Measurements from ENCODE around the gene P2RY1. TPM values are rescaled to one million over a fixed set of nuclear protein-coding genes. Genes with fewer than 3 reads are reported as not detected.

The P2RY1 gene
- not detected in 2 replicates for total RNA-seq (2014; rRNA removed; shearing (Covaris generic); ENCODE audit: low replicate concordance)

- H3K27me3 ChIP-seq = peaks cover 47% of the 10 kb centered on the region
- H3K36me3 ChIP-seq = no peaks in the 10 kb centered on the region
- no peaks in the 10 kb centered on the region for H3K9me3 ChIP-seq
- peak; percentile 74 for DNase-seq
- H3K4me3 ChIP-seq = peak within 1 kb of the TSS; percentile 58
Observed at GRCh38 chr3:152834776-152835600, at the start of gene P2RY1. P2RY1 (plus strand) TSS chr3:152835131; CDS start chr3:152835783, 652 bp downstream.

DNA sequence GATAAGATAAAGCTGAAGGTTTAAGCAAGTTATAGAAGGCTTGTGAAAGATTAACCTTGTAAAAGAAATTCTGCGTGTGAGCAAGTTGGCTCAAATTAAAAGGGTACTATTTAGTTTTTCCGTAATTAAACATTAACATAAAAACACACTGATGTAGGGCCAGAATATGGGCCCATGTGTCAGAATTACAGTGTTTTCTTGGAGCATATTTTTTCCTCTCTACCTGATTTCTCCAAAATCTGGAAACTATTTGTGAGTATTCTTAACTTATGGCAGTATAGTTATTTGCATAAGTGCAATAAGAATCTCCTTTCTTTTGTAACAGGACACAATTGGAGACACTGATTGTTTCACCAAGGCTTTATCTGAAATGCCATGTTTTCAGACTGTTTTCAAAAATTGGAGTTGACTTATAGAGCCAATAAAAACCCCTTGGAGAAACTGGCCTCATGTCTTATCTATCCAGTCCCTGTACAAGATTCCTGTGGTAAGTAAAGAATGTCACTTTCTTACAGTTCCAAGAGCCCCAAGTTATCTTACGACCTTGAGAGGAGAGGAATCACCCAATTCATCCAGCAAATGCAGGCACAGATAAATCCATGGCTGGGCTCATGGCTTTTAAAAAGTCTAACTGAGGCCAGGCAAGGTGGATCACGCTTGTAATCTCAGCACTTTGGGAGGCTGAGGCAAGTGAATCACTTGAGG lies 47.8 kb upstream of the P2RY1 start:
- no peaks in the 10 kb centered on the region for H3K27me3 ChIP-seq
- no peak for DNase-seq

GRCh38 chr3:152790651-152791387 lies 44.1 kb upstream of the P2RY1 start:
- H3K4me3 ChIP-seq = no peak overlapping the region
- no peak for DNase-seq
- H3K9me3 ChIP-seq = no peaks in the 10 kb centered on the region
- H3K27me3 ChIP-seq = peaks cover 2% of the 10 kb centered on the region; the same call in 1 of the 2 replicates
- H3K36me3 ChIP-seq = no peaks in the 10 kb centered on the region

More for the DNA sequence above, 47.8 kb upstream of the P2RY1 start:
- H3K9me3 ChIP-seq = no peaks in the 10 kb centered on the region
- no peaks in the 10 kb centered on the region for H3K36me3 ChIP-seq
- no peak overlapping the region for H3K4me3 ChIP-seq

DNA sequence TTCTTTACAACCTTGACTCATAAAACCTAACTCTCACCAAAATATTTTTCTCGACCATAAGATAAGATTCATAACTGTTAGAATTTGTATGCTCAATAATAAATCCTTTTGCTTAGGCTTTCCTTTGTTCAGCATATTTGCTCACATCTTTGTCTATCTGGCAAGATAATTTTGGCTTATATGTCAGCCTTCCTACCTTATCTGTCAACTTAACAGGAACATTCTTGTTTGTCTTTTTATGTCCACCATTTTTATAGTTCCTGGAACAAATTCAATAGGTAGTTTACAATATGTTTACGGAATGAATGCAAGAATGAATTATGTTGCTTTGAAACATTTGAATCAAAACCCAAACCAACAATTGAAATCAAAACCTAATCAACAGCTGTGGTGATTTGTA lies 41.0 kb upstream of the P2RY1 start:
- H3K9me3 ChIP-seq = no peaks in the 10 kb centered on the region
- H3K4me3 ChIP-seq = no peak overlapping the region
- no peak for DNase-seq
- no peaks in the 10 kb centered on the region for H3K36me3 ChIP-seq
- peaks cover 2% of the 10 kb centered on the region; the same call in 1 of the 2 replicates for H3K27me3 ChIP-seq

GRCh38 chr3:152797751-152798432 lies 37.0 kb upstream of the P2RY1 start:
- H3K27me3 ChIP-seq = peaks cover 4% of the 10 kb centered on the region; the same call in 1 of the 2 replicates
- no peaks in the 10 kb centered on the region for H3K36me3 ChIP-seq
- DNase-seq = no peak
- H3K9me3 ChIP-seq = no peaks in the 10 kb centered on the region
- H3K4me3 ChIP-seq = no peak overlapping the region

DNA sequence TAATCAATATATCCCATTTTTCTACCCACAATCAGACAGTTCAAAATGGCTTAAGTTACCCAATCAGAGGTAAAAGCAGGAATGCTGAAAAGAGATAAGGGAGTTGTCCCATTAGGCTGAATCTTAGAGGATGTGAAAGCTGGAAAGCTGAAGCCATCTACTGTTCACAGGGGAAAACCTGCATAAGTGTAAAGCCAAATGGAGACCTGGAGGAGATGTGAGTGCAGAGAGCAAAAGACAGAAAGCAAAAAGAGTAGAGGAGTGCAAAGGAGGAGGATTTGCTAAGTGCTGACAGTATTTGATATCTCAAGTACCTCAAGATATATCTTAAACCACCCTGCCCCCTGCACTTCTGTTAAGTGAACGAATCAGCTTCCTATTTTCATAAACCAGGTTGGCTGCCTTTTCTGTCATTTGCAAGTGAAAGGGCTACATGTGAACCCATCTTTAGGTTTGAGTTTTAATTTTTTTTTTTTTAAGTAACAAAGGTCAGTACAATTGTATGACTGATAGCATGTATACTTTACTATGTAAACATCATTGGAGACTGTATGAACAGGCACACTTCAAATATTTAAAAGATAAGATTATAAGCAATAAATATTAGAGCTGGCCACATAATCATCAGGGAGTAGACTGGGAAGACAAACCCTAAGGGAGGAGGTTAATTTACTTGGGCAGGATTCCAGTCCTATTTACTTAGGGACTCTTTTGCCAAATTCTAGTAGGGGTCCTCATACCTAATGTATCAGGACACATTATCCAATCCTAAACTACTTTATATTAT lies 22.8 kb upstream of the P2RY1 start:
- Histone ChIP-seq H3K4me3 (no peak overlapping the region), H3K36me3 (no peaks in the 10 kb centered on the region), H3K9me3 (no peaks in the 10 kb centered on the region), H3K27me3 (peaks cover 12% of the 10 kb centered on the region; the same call in 1 of the 2 replicates)
- DNase-seq = no peak

GRCh38 chr3:152817400-152817799 lies 17.5 kb upstream of the P2RY1 start:
- Histone ChIP-seq H3K4me3 (no peak overlapping the region), H3K9me3 (no peaks in the 10 kb centered on the region), H3K36me3 (no peaks in the 10 kb centered on the region), H3K27me3 (peaks cover 8% of the 10 kb centered on the region; the same call in 1 of the 2 replicates)
- DNase-seq = no peak

DNA sequence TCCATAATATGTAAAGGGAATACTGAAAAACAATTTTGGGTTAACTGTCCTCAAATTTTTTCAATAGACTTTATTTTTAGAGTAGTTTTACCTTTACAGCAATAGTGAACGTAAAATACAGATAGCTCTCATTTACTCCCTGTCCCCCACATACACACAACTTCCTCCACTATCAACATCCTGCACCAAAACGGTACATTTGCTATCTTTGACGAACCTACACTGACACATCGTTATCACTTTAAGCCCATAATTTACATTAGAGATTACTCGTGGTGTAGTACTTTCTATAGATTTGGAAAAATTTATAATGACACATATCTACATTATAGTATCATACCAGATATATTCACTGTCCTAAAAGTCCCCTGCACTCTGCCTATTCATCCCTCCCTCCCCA lies 16.9 kb upstream of the P2RY1 start:
- Histone ChIP-seq H3K27me3 (peaks cover 8% of the 10 kb centered on the region; the same call in 1 of the 2 replicates), H3K9me3 (no peaks in the 10 kb centered on the region), H3K4me3 (no peak overlapping the region), H3K36me3 (no peaks in the 10 kb centered on the region)
- no peak for DNase-seq

DNA sequence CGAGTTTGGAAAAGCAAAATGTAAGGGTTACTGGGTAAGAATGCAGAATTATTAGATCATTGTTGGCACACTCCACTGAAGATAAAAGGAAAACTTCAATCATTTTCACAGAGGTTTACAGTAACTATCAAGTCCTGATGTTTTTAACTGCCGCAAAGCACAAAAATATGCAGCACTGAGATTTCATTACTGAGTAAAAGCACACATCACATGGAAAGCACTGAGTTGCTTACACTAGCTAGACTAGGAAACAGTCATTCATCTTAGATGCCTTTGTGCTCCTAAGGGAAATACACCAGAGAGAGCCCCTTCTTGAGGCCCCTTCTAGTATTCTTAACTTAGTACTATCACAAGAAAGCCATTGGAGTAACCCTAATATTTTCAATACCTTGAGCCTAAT lies 11.8 kb upstream of the P2RY1 start:
- Histone ChIP-seq H3K27me3 (0 out of 2 replicates have a peak, but pooled peaks cover 2% of the 10 kb centered on the region), H3K36me3 (no peaks in the 10 kb centered on the region), H3K9me3 (no peaks in the 10 kb centered on the region), H3K4me3 (no peak overlapping the region)
- no peak for DNase-seq

DNA sequence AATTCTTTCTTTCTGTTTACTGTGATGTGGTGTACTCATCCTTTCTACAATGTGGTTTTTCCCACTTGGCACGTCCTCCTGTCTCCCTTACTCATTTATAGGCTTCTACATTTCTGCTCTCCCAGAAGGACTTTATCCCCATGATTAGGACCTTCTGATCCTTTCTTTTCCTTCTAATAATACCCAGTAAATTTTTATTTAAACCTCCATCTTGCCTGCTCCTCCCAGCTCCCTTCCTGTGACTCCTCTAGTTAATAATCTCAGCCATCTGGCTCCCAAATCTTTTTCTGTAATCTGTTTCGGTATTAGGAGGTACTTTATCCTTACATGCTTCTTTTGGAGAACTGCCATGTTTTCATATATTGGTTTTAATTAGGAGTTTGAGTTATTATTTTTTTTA lies 11.2 kb upstream of the P2RY1 start:
- Histone ChIP-seq H3K4me3 (no peak overlapping the region), H3K9me3 (no peaks in the 10 kb centered on the region), H3K36me3 (no peaks in the 10 kb centered on the region), H3K27me3 (0 out of 2 replicates have a peak, but pooled peaks cover 2% of the 10 kb centered on the region)
- DNase-seq = peak; percentile 7

DNA sequence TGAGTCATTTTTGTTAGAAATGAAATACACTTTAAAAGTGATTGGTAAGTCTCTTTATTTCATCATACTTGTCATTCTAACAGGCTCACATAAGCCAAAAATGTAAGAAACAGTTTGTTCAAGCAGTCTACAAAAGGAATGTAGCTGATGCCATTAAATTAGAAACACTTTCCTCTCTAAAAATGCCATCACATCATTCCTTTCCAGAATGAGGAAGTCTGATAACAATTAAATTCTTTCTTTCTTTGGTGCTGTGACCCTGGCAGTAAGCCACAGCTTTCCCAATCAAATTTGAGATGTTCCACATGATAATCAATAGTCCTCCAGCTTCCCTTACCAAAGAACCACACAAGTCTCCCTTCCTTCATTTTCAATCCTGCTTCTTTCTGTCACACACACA lies 9.4 kb upstream of the P2RY1 start:
- Histone ChIP-seq H3K27me3 (0 out of 2 replicates have a peak, but pooled peaks cover 3% of the 10 kb centered on the region), H3K36me3 (no peaks in the 10 kb centered on the region), H3K9me3 (no peaks in the 10 kb centered on the region), H3K4me3 (no peak overlapping the region)
- no peak for DNase-seq

DNA sequence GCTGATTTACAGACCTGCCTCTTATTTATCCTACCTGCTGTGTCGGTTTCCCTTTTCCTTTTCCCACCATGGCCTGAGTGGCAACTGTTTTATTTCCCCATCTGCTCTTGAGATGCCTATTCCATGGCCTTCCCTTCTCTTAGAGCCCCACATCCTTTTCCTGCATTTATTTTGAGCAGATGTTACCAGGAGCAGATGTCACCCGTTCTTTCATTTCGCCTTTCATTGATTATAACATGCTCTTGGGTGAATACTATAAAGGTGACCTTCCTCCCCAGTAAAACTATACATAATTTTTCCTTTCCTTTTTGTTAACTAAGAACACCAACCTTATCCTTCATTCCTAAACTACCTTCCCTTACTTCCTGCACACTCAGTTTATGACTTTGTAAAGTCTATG lies 8.5 kb upstream of the P2RY1 start:
- H3K36me3 ChIP-seq = no peaks in the 10 kb centered on the region
- no peaks in the 10 kb centered on the region for H3K9me3 ChIP-seq
- DNase-seq = no peak
- H3K27me3 ChIP-seq = 0 out of 2 replicates have a peak, but pooled peaks cover 2% of the 10 kb centered on the region
- no peak overlapping the region for H3K4me3 ChIP-seq

GRCh38 chr3:152827313-152827712 lies 7.6 kb upstream of the P2RY1 start:
- Histone ChIP-seq H3K9me3 (no peaks in the 10 kb centered on the region), H3K36me3 (no peaks in the 10 kb centered on the region), H3K4me3 (no peak overlapping the region), H3K27me3 (0 out of 2 replicates have a peak, but pooled peaks cover 2% of the 10 kb centered on the region)
- no peak for DNase-seq

- no peak for DNase-seq
- no peaks in the 10 kb centered on the region for H3K36me3 ChIP-seq
- H3K9me3 ChIP-seq = no peaks in the 10 kb centered on the region
- H3K4me3 ChIP-seq = no peak overlapping the region
- H3K27me3 ChIP-seq = 0 out of 2 replicates have a peak, but pooled peaks cover 2% of the 10 kb centered on the region
Observed at GRCh38 chr3:152828075-152828840, 6.7 kb upstream of the P2RY1 start.

DNA sequence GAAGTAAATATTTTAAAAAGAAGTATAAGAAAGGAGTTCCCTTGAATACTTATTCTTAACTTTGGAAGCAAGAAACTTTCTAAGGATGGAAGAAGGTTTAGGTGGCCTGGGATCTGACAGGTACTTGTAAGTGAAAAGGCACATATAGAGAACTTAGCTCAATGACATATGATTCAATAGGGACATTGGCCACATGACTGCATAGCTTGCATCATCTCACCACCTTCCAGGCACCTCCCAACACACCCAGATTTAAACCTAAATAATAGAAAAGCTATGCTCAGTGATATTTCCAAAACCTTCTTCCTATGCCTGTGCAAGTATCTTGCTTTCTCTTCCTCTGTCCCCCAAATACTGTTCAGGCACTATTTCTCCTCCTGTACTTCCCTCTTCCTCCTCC lies 4.7 kb upstream of the P2RY1 start:
- Histone ChIP-seq H3K4me3 (no peak overlapping the region), H3K27me3 (peaks cover 15% of the 10 kb centered on the region), H3K36me3 (no peaks in the 10 kb centered on the region), H3K9me3 (no peaks in the 10 kb centered on the region)
- DNase-seq = no peak
